H9 (cell line): ENCODE results near the gene CDH7. TPM values are rescaled to one million over a fixed set of nuclear protein-coding genes. Genes with fewer than 3 reads are reported as not detected.

Experiments used
- DNase-seq: peaks from one replicate; pipeline ENCODE4 v3.0.0-alpha.2; 2017
- H2AFZ ChIP-seq: one replicate; pipeline ENCODE4 v1.6.1; 2013; ENCODE audit warnings: mild to moderate bottlenecking, low read length, control low read depth, moderate library complexity
- H2AK5ac ChIP-seq: 2 replicates; pipeline ENCODE4 v1.6.1; 2013; ENCODE audit warnings: low read length, control low read depth, mixed read lengths; ENCODE audit not compliant: insufficient read length
- H2BK120ac ChIP-seq: one replicate; pipeline ENCODE4 v1.6.1; 2013; ENCODE audit warnings: low read depth, mild to moderate bottlenecking, low read length, control low read depth, inconsistent platforms; ENCODE audit not compliant: poor library complexity, severe bottlenecking
- H2BK12ac ChIP-seq: 2 replicates; pipeline ENCODE4 v1.6.1; 2013; ENCODE audit warnings: low read length, control low read depth, mixed read lengths, low read depth; ENCODE audit not compliant: insufficient read length
- H2BK15ac ChIP-seq: 2 replicates; pipeline ENCODE4 v1.6.1; 2013; ENCODE audit warnings: low read depth, low read length, control low read depth
- H2BK20ac ChIP-seq: one replicate; pipeline ENCODE4 v1.6.1; 2013; ENCODE audit warnings: low read depth, mild to moderate bottlenecking, low read length, control low read depth, inconsistent platforms; ENCODE audit not compliant: poor library complexity, severe bottlenecking
- H2BK5ac ChIP-seq: 2 replicates; pipeline ENCODE4 v1.6.1; 2013; ENCODE audit warnings: low read length, control low read depth, mixed read lengths; ENCODE audit not compliant: insufficient read length
- H3K14ac ChIP-seq: 2 replicates; pipeline ENCODE4 v1.6.1; 2013; ENCODE audit warnings: low read length, control low read depth; ENCODE audit not compliant: insufficient read depth
- H3K18ac ChIP-seq: 2 replicates; pipeline ENCODE4 v1.6.1; 2013; ENCODE audit warnings: low read depth, mild to moderate bottlenecking, mixed read lengths, low read length, control low read depth; ENCODE audit not compliant: insufficient read length
- H3K23ac ChIP-seq: 2 replicates; pipeline ENCODE4 v1.6.1; 2013; ENCODE audit warnings: low read length, control low read depth, mixed read lengths, low read depth; ENCODE audit not compliant: insufficient read length
- H3K23me2 ChIP-seq: 2 replicates; pipeline ENCODE4 v1.6.1; 2013; ENCODE audit warnings: low read depth, mild to moderate bottlenecking, mixed read lengths, low read length, control low read depth; ENCODE audit not compliant: insufficient read length, poor library complexity, severe bottlenecking
- H3K27ac ChIP-seq: 2 replicates; pipeline ENCODE4 v1.5.1; 2013; ENCODE audit warnings: low read length, control low read depth, mixed read lengths, low read depth; ENCODE audit not compliant: insufficient read length
- H3K27me3 ChIP-seq: 2 replicates; pipeline ENCODE4 v1.6.1; 2013; ENCODE audit warnings: low read length, control low read depth, inconsistent platforms; ENCODE audit not compliant: insufficient read depth
- H3K4ac ChIP-seq: 2 replicates; pipeline ENCODE4 v1.6.1; 2013; ENCODE audit warnings: low read depth, mild to moderate bottlenecking, control low read depth, inconsistent platforms, low read length, moderate library complexity
- H3K4me1 ChIP-seq: 2 replicates; pipeline ENCODE4 v1.6.1; 2013; ENCODE audit warnings: low read length, control low read depth, inconsistent platforms; ENCODE audit not compliant: insufficient read depth
- H3K4me2 ChIP-seq: 2 replicates; pipeline ENCODE4 v1.6.1; 2013; ENCODE audit warnings: low read length, control low read depth, mixed read lengths; ENCODE audit not compliant: insufficient read length, insufficient read depth
- H3K56ac ChIP-seq: 2 replicates; pipeline ENCODE4 v1.6.1; 2013; ENCODE audit warnings: low read depth, mild to moderate bottlenecking, mixed read lengths, low read length, control low read depth; ENCODE audit not compliant: insufficient read length
- H3K79me1 ChIP-seq: 2 replicates; pipeline ENCODE4 v1.6.1; 2013; ENCODE audit warnings: low read depth, mild to moderate bottlenecking, moderate library complexity, low read length, control low read depth, inconsistent platforms; ENCODE audit not compliant: insufficient read depth, poor library complexity, severe bottlenecking
- H3K79me2 ChIP-seq: 2 replicates; pipeline ENCODE4 v1.6.1; 2013; ENCODE audit warnings: low read length, control low read depth, inconsistent platforms; ENCODE audit not compliant: insufficient read depth
- H3K9ac ChIP-seq: 2 replicates; pipeline ENCODE4 v1.6.1; 2013; ENCODE audit warnings: low read length, control low read depth, mixed read lengths; ENCODE audit not compliant: insufficient read length; ENCODE audit errors: extremely low read depth
- H3K9me3 ChIP-seq: one replicate; pipeline ENCODE4 v1.6.1; 2013; ENCODE audit warnings: low read depth, low read length, inconsistent platforms; ENCODE audit not compliant: control insufficient read depth
- H3T11ph ChIP-seq: one replicate; pipeline ENCODE4 v1.6.1; 2013; ENCODE audit warnings: mild to moderate bottlenecking, low read length, control low read depth, inconsistent platforms
- H4K20me1 ChIP-seq: one replicate; pipeline ENCODE4 v1.6.1; 2013; ENCODE audit not compliant: control insufficient read depth, insufficient read length, insufficient read depth
- H4K5ac ChIP-seq: 2 replicates; pipeline ENCODE4 v1.6.1; 2013; ENCODE audit warnings: low read depth, mild to moderate bottlenecking, mixed read lengths, low read length, control low read depth; ENCODE audit not compliant: insufficient read length
- H4K8ac ChIP-seq: replicated peaks from 2 replicates; pipeline ENCODE4 v1.6.1; 2013; ENCODE audit warnings: low read length, control low read depth, mixed read lengths, low read depth; ENCODE audit not compliant: insufficient read length
- H4K91ac ChIP-seq: 2 replicates; pipeline ENCODE4 v1.6.1; 2013; ENCODE audit warnings: low read depth, mild to moderate bottlenecking, moderate library complexity, mixed read lengths, low read length, control low read depth; ENCODE audit not compliant: insufficient read length
- H3K27ac Mint-ChIP-seq, 3 experiments: 2 replicates in 2 of 3; 3 replicates in 1 of 3; pipeline ENCODE4 v1.8.0; 2020 to 2021; ENCODE audit warnings: mixed read lengths in 3 of 3, mild to moderate bottlenecking in 1 of 3, moderate library complexity in 1 of 3
- H3K27me3 Mint-ChIP-seq: 2 replicates; pipeline ENCODE4 v1.8.0; 2021; ENCODE audit warnings: low read depth, mild to moderate bottlenecking, moderate library complexity, mixed read lengths
- H3K36me3 Mint-ChIP-seq, 3 experiments: 2 replicates in 2 of 3; 3 replicates in 1 of 3; pipeline ENCODE4 v1.8.0; 2020 to 2021; ENCODE audit warnings: low read depth in 3 of 3, mixed read lengths in 3 of 3; ENCODE audit not compliant: insufficient read depth in 1 of 3
- H3K4me1 Mint-ChIP-seq, 2 experiments: 2 replicates each; pipeline ENCODE4 v1.8.0; 2020; ENCODE audit warnings: mixed read lengths in 2 of 2
- H3K4me3 Mint-ChIP-seq, 2 experiments: 2 replicates in 1 of 2; 3 replicates in 1 of 2; pipeline ENCODE4 v1.8.0; 2020 to 2021; ENCODE audit warnings: mild to moderate bottlenecking in 2 of 2, mixed read lengths in 2 of 2, moderate library complexity in 1 of 2
- H3K9me3 Mint-ChIP-seq, 2 experiments: 2 replicates in 1 of 2; 3 replicates in 1 of 2; pipeline ENCODE4 v1.8.0; 2020; ENCODE audit warnings: mild to moderate bottlenecking in 2 of 2, mixed read lengths in 2 of 2, moderate library complexity in 1 of 2
- WGBS: extraction: QIAGEN DNeasy Blood & Tissue Kit; methylation state at CpG from one replicate; pipeline ENCODE4 v1.1.7; 2013; ENCODE audit warnings: missing lambda C conversion rate, low lambda C conversion rate, mixed read lengths; ENCODE audit not compliant: insufficient read length; ENCODE audit errors: extremely low coverage; 5-methylcytosine and 5-hydroxymethylcytosine counted together
- total RNA-seq: library from RNA; stranded (reverse); gene quantifications from 2 replicates; pipeline ENCODE4 v1.2.1, GENCODE V29; 2021
- TF ChIP-seq, protein P1 (sequence below): fragments of 200-600 bp; sonication (generic); conservative IDR thresholded peaks from 3 replicates; pipeline ENCODE4 v1.8.0; 2021; ENCODE audit warnings: antibody characterized with exemption, mild to moderate bottlenecking

The CDH7 gene
- total RNA-seq, 1 experiment from 2014 or later: 0.13 TPM

DNA sequence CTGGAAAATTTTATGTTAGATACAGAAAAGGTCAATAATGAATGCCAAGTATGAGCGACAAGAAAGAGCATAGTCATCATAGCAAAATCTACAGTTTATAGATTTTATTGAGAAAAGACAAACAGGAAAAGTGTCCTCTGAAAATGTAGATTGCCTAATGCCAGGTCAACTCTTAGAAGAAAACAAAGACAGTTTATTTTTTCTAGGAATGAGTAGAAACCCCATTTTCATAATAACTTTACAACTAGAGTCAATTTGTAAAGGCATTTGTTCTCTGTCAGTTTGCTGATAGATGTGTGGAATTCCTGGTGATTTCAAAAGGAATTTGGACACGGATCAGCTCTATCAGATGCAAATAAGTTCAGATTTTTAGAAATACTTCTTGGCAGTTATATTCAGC is 16.6 kb downstream of the CDH7 start:
- no peaks in the 10 kb centered on the region for H3K79me1 ChIP-seq
- no peak overlapping the region for H3T11ph ChIP-seq
- H3K56ac ChIP-seq: no peak overlapping the region
- no peak overlapping the region for H4K8ac ChIP-seq
- H3K23ac ChIP-seq: no peak overlapping the region
- TF ChIP-seq, protein P1, sequence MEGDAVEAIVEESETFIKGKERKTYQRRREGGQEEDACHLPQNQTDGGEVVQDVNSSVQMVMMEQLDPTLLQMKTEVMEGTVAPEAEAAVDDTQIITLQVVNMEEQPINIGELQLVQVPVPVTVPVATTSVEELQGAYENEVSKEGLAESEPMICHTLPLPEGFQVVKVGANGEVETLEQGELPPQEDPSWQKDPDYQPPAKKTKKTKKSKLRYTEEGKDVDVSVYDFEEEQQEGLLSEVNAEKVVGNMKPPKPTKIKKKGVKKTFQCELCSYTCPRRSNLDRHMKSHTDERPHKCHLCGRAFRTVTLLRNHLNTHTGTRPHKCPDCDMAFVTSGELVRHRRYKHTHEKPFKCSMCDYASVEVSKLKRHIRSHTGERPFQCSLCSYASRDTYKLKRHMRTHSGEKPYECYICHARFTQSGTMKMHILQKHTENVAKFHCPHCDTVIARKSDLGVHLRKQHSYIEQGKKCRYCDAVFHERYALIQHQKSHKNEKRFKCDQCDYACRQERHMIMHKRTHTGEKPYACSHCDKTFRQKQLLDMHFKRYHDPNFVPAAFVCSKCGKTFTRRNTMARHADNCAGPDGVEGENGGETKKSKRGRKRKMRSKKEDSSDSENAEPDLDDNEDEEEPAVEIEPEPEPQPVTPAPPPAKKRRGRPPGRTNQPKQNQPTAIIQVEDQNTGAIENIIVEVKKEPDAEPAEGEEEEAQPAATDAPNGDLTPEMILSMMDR: no peak
- no peak overlapping the region for H3K9ac ChIP-seq
- no peak overlapping the region for H3K27ac Mint-ChIP-seq
- H3K4me1 ChIP-seq: no peaks in the 10 kb centered on the region
- DNase-seq: no peak
- H2AFZ ChIP-seq: no peak overlapping the region
- H3K4me3 Mint-ChIP-seq: no peak overlapping the region
- H3K36me3 Mint-ChIP-seq: no peaks in the 10 kb centered on the region
- H4K91ac ChIP-seq: no peak overlapping the region
- H4K5ac ChIP-seq: no peak overlapping the region
- no peak overlapping the region for H3K27ac ChIP-seq
- no peaks in the 10 kb centered on the region for H3K79me2 ChIP-seq
- H3K14ac ChIP-seq: no peak overlapping the region
- H2BK12ac ChIP-seq: no peak overlapping the region
- no peaks in the 10 kb centered on the region for H4K20me1 ChIP-seq
- no peak overlapping the region for H2AK5ac ChIP-seq
- no peak overlapping the region for H3K4me2 ChIP-seq
- no peak overlapping the region for H2BK20ac ChIP-seq
- H2BK5ac ChIP-seq: no peak overlapping the region
- WGBS: no CpG with 5 or more reads among the region's 2 CpGs
- no peak overlapping the region for H3K18ac ChIP-seq
- H2BK15ac ChIP-seq: no peak overlapping the region
- H3K4ac ChIP-seq: no peak overlapping the region
- H2BK120ac ChIP-seq: no peak overlapping the region
- no peaks in the 10 kb centered on the region for H3K9me3 ChIP-seq
- H3K27me3 Mint-ChIP-seq: no peaks in the 10 kb centered on the region
- H3K27me3 ChIP-seq: no peaks in the 10 kb centered on the region
- no peaks in the 10 kb centered on the region for H3K9me3 Mint-ChIP-seq
- H3K4me1 Mint-ChIP-seq: peaks cover 0 to 4% of the 10 kb centered on the region in 2 experiments; a peak in 1 of 4 replicates
- no peaks in the 10 kb centered on the region for H3K23me2 ChIP-seq
